Measurements from ENCODE around the gene RPP25. TPM values are rescaled to one million over a fixed set of nuclear protein-coding genes. Genes with fewer than 3 reads are reported as not detected.

The RPP25 gene
- total and polyA plus RNA-seq, 2 of the 13 experiments (the other 11 are each of a cell fraction or from before 2014, with no cell fraction given), result 0.05 to 0.11 TPM

DNA sequence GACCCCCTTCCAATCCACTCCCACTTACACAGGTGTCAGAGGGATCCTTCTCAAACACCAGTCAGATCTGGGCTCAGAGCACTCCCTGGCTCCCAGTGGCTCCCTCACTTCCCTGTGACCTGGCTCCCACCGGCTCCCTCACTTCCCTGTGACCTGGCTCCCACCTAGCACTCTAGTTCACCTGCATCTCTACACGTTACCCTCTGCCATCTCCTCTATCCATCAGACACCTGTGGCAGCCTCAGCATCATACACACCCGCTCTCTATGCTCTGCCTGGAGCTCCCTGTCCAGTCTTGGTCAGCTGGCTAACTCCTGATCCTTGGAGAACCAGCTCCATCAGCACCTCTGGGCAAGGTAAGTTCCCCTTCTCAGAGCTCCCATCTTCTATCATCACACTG lies 5.6 kb downstream of the RPP25 start:
- in situ Hi-C loops (cut with HindIII; ENCODE audit: extremely low pct_ligation_motif_present, low pct_unique_long_range_greater_than_20kb), result loop anchor here (10.0 kb wide), 2 partner anchors 176 to 316 kb away; no protein-coding TSS in a partner anchor
- no peaks in the 10 kb centered on the region for H3K9me3 ChIP-seq (ENCODE audit: low read length)
- CTCF ChIA-PET (ENCODE audit: low intra/inter-chr PET ratio, low total read pairs), result interaction anchor here (0.7 to 1.8 kb wide), 3 partner anchors 50 to 180 kb away, joined by 4 to 13 read pairs (median 6); no protein-coding TSS in a partner anchor
- ATAC-seq (no peak), FAIRE-seq (no peak), DNase-seq (ENCODE audit: low spot score) (no peak)
- POLR2A ChIA-PET, result interaction anchor here (0.9 to 1.3 kb wide), 2 partner anchors 9 to 13 kb away, joined by 3 to 4 read pairs; partner anchors contain the start of gene COX5A
- no TSS peak for BruUV-seq (replicated peaks)
- H3K4me2 ChIP-seq (ENCODE audit: low read depth, low read length), result no peak overlapping the region
- no peak overlapping the region for H3K9ac ChIP-seq (ENCODE audit: insufficient read depth, low read depth, low read length)
- H4K20me1 ChIP-seq (ENCODE audit: insufficient read depth, low read length), result no peaks in the 10 kb centered on the region
- H2AFZ ChIP-seq (ENCODE audit: low read length), result no peak overlapping the region
- WGBS (ENCODE audit: low lambda C conversion rate), result 12% methylated on average over 3 of the region's 3 CpGs
- H3K79me2 ChIP-seq (ENCODE audit: insufficient read depth, low read length), result no peaks in the 10 kb centered on the region
- intact Hi-C loops (cut with micrococcal nuclease; ENCODE audit: unreplicated experiment), result loop anchor here (2.0 to 5.0 kb wide), 2 partner anchors 38 to 44 kb away; partner anchors contain the start of gene FAM219B
- no peaks in the 10 kb centered on the region for H3K36me3 ChIP-seq (replicated peaks in 1 of 2; ENCODE audit: control insufficient read depth in 1 of 2, insufficient read depth in 2 of 2, low read length in 2 of 2)
- peaks cover 17% of the 10 kb centered on the region for H3K4me1 ChIP-seq (ENCODE audit: insufficient read depth, low read length)
- peaks cover 0 to 22% of the 10 kb centered on the region in 2 experiments; a peak in 3 of 5 replicates for H3K27me3 ChIP-seq (ENCODE audit: control insufficient read depth in 1 of 2, insufficient read depth in 2 of 2, low read length in 2 of 2)
- TF ChIP-seq ZNF263 (CRISPR knock-in tag; IDR thresholded peaks at IDR 0.05) (no peak), NFKBIZ (CRISPR knock-in tag; IDR thresholded peaks at IDR 0.05) (no peak), SATB2 (CRISPR knock-in tag; IDR thresholded peaks at IDR 0.05) (no peak), ZNF83 (CRISPR knock-in tag; IDR thresholded peaks at IDR 0.05; ENCODE audit: borderline replicate concordance) (no peak), RAD51 (IDR thresholded peaks at IDR 0.05; ENCODE audit: borderline replicate concordance) (no peak), RBFOX2 (IDR thresholded peaks at IDR 0.05; ENCODE audit: low read depth, low read length) (no peak)
- TF ChIP-seq, protein P1, sequence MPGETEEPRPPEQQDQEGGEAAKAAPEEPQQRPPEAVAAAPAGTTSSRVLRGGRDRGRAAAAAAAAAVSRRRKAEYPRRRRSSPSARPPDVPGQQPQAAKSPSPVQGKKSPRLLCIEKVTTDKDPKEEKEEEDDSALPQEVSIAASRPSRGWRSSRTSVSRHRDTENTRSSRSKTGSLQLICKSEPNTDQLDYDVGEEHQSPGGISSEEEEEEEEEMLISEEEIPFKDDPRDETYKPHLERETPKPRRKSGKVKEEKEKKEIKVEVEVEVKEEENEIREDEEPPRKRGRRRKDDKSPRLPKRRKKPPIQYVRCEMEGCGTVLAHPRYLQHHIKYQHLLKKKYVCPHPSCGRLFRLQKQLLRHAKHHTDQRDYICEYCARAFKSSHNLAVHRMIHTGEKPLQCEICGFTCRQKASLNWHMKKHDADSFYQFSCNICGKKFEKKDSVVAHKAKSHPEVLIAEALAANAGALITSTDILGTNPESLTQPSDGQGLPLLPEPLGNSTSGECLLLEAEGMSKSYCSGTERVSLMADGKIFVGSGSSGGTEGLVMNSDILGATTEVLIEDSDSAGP (CRISPR knock-in tag; IDR thresholded peaks at IDR 0.05; ENCODE audit: borderline replicate concordance), result no peak
- TF ChIP-seq, protein P2, sequence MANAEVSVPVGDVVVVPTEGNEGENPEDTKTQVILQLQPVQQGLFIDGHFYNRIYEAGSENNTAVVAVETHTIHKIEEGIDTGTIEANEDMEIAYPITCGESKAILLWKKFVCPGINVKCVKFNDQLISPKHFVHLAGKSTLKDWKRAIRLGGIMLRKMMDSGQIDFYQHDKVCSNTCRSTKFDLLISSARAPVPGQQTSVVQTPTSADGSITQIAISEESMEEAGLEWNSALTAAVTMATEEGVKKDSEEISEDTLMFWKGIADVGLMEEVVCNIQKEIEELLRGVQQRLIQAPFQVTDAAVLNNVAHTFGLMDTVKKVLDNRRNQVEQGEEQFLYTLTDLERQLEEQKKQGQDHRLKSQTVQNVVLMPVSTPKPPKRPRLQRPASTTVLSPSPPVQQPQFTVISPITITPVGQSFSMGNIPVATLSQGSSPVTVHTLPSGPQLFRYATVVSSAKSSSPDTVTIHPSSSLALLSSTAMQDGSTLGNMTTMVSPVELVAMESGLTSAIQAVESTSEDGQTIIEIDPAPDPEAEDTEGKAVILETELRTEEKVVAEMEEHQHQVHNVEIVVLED (CRISPR knock-in tag; IDR thresholded peaks at IDR 0.05; ENCODE audit: borderline replicate concordance), result no peak
- TF ChIP-seq, protein P3, sequence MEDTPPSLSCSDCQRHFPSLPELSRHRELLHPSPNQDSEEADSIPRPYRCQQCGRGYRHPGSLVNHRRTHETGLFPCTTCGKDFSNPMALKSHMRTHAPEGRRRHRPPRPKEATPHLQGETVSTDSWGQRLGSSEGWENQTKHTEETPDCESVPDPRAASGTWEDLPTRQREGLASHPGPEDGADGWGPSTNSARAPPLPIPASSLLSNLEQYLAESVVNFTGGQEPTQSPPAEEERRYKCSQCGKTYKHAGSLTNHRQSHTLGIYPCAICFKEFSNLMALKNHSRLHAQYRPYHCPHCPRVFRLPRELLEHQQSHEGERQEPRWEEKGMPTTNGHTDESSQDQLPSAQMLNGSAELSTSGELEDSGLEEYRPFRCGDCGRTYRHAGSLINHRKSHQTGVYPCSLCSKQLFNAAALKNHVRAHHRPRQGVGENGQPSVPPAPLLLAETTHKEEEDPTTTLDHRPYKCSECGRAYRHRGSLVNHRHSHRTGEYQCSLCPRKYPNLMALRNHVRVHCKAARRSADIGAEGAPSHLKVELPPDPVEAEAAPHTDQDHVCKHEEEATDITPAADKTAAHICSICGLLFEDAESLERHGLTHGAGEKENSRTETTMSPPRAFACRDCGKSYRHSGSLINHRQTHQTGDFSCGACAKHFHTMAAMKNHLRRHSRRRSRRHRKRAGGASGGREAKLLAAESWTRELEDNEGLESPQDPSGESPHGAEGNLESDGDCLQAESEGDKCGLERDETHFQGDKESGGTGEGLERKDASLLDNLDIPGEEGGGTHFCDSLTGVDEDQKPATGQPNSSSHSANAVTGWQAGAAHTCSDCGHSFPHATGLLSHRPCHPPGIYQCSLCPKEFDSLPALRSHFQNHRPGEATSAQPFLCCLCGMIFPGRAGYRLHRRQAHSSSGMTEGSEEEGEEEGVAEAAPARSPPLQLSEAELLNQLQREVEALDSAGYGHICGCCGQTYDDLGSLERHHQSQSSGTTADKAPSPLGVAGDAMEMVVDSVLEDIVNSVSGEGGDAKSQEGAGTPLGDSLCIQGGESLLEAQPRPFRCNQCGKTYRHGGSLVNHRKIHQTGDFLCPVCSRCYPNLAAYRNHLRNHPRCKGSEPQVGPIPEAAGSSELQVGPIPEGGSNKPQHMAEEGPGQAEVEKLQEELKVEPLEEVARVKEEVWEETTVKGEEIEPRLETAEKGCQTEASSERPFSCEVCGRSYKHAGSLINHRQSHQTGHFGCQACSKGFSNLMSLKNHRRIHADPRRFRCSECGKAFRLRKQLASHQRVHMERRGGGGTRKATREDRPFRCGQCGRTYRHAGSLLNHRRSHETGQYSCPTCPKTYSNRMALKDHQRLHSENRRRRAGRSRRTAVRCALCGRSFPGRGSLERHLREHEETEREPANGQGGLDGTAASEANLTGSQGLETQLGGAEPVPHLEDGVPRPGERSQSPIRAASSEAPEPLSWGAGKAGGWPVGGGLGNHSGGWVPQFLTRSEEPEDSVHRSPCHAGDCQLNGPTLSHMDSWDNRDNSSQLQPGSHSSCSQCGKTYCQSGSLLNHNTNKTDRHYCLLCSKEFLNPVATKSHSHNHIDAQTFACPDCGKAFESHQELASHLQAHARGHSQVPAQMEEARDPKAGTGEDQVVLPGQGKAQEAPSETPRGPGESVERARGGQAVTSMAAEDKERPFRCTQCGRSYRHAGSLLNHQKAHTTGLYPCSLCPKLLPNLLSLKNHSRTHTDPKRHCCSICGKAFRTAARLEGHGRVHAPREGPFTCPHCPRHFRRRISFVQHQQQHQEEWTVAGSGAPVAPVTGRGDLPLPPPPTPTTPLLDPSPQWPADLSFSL (CRISPR knock-in tag; IDR thresholded peaks at IDR 0.05), result no peak
- TF ChIP-seq, protein P4, sequence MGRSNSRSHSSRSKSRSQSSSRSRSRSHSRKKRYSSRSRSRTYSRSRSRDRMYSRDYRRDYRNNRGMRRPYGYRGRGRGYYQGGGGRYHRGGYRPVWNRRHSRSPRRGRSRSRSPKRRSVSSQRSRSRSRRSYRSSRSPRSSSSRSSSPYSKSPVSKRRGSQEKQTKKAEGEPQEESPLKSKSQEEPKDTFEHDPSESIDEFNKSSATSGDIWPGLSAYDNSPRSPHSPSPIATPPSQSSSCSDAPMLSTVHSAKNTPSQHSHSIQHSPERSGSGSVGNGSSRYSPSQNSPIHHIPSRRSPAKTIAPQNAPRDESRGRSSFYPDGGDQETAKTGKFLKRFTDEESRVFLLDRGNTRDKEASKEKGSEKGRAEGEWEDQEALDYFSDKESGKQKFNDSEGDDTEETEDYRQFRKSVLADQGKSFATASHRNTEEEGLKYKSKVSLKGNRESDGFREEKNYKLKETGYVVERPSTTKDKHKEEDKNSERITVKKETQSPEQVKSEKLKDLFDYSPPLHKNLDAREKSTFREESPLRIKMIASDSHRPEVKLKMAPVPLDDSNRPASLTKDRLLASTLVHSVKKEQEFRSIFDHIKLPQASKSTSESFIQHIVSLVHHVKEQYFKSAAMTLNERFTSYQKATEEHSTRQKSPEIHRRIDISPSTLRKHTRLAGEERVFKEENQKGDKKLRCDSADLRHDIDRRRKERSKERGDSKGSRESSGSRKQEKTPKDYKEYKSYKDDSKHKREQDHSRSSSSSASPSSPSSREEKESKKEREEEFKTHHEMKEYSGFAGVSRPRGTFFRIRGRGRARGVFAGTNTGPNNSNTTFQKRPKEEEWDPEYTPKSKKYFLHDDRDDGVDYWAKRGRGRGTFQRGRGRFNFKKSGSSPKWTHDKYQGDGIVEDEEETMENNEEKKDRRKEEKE (IDR thresholded peaks at IDR 0.05), result no peak
- no peak overlapping the region for H3K27ac ChIP-seq (ENCODE audit: extremely low read length, insufficient read depth, low read length)
- no peak overlapping the region for H3K4me3 ChIP-seq (replicated peaks in 1 of 3; ENCODE audit: insufficient read depth in 1 of 3, low read depth in 2 of 3, low read length in 3 of 3)

All from HepG2 (cell line).